GM18520 (cell line): ENCODE results near the gene SORBS2.
"Not testable (repeated sequence)": the region's sequence is repeated elsewhere in the genome, so short reads cannot be mapped to it uniquely, and the experiment has no call there.

Experiments used
- ATAC-seq: cut with Tn5 transposase; IDR thresholded peaks from one replicate; pipeline ENCODE4 v1.9.1; 2021; ENCODE audit not compliant: unreplicated experiment

Gene SORBS2

GRCh38 chr4:185567381-185568376 lies 244.3 kb downstream of the SORBS2 start:
- no peak for ATAC-seq

- ATAC-seq: no peak
Observed at GRCh38 chr4:185566972-185567371, 245.0 kb downstream of the SORBS2 start.

DNA sequence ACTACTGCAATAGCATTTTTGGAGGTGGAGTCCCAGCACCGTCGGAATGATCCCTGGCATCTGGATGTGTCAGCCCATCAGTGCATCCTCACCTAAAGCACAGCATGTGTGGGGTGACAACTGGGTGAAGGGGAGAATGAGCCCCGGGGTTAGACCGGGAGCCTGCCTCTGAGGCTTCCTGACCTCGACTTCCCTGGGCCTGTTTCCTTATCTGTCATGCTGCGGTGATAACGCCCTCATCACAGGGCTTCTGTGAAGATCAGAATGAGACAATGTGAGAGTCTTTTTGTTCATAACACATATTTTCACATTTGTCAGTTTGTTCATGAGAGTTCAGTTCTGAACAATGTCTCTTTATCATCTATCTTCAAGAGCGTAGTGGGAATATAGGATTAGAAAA lies 245.6 kb downstream of the SORBS2 start:
- ATAC-seq: peak; percentile 52

GRCh38 chr4:185565696-185566095 lies 246.3 kb downstream of the SORBS2 start:
- ATAC-seq: no peak

- no peak for ATAC-seq
Observed at GRCh38 chr4:185564349-185564748, 247.6 kb downstream of the SORBS2 start.

DNA sequence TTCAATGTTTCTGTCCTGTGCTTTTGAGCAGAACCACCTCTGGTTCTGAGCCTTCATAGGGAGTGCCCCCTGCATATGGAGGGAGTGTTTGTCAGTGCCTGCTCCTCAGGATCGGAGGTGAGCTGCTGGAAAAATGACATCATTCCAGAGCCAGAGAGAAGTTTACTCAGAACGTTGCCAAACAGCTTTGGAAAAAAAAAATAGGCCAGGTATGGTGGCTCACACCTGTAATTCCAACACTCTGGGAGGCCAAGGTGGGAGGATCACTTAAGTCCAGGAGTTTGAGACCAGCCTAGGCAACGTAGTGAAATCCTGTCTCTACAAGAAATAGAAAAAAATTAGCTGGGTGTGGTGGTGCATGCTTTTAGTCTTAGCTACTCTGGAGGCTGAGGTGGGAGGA lies 249.5 kb downstream of the SORBS2 start:
- ATAC-seq: no peak

DNA sequence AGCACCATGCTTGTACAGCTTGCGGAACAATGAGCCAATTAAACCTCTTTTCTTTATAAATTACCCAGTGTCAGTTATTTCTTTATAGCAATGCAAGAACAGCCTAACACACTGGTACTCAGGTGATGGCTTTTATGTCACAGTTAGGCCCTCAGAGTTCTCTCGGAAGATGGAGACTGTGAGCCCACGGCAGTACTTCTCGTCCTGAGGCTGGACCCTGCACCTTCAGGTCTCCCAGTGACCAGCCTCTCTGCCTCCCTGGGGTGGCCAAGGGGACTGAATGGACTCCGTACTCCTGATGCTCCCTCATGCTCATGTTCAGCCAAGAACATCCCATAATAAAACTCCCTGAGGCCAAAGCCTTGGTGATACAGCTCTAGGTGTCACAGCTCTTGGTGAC lies 251.7 kb downstream of the SORBS2 start:
- no peak for ATAC-seq

DNA sequence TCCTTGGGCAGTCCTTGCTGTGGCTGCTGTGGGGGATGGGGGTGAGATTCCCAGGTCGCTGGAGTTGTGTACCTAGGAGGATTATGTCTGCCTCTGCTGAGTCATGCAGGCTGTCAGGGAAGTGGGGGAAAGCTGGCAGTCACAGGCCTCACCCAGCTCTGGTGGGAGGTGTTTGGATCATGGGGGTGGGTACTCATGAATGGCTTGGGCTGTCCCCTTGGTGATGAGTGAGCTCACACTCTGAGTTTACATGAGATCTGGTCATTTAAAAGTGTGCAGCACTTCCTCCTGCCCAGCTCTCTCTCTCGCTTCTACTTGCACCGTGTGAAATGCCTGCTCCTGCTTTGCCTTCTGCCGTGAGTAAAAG lies 252.1 kb downstream of the SORBS2 start:
- ATAC-seq: no peak

- not testable (repeated sequence) for ATAC-seq
Observed at GRCh38 chr4:185559251-185559914, 252.6 kb downstream of the SORBS2 start.

- ATAC-seq: no peak
Observed at GRCh38 chr4:185554365-185555126, 257.4 kb downstream of the SORBS2 start.

- ATAC-seq: no peak
Observed at GRCh38 chr4:185552254-185552653, 259.7 kb downstream of the SORBS2 start.

DNA sequence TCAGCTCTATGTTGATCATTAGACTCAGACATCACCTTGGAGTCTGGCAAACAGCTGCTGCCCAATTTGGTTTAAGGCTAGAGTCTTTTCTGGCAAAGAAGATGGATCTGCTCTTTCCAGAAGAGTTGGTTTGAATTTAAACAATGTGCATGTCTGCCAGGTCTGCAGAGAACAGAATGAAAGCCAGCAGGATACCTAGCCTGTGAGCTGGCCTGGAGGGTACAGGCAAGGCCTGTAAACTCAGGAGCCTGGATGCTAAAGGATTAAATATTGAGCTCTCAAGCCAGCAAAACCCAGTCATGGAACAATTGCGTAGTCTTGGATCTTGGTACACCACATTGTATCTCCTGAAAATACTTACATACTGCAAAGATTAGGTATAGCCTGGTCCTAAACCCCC lies 261.1 kb downstream of the SORBS2 start:
- no peak for ATAC-seq

DNA sequence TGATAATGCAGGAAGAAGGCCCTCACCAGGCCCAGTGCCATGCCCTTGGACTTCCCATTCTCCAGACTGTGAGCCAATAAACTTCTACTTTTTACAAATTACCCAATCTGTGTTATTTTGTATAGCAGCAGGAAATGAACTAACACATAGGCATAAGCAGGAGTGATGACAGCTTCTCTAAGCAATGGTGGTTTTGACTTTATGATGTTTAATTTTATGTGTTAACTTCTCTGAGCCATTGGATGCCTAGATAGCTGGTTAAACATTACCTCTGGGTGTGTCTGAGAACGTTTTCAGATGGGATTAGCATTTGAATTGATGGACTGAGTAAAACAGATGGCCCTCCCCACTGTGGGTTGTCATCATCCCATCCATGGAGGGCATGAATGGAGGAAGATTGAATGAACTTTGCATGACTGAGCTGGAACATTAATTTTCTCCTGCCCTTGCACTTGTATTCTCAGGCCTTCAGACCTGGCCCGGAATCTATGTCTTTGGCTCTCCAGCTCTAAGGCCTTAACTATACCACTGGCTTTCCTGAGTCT lies 262.8 kb downstream of the SORBS2 start:
- ATAC-seq: no peak

DNA sequence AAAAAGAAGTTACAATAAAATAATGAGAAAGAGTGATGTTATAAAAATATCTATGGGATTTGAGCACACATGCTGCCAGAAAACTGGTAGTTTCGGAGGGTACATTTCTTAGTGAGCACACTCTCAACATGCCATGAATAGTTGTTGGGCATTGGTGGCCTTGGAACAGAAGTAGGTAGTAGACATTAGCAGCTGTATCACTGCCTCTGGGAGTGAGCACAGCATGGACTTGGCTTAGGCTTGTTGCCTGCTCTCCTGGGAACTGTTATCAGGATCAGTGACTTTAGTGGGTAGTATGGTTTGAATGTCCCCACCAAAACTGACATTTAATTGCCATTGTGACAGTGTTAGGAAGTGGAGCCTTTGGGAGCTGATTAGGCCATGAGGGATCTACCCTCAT lies 263.4 kb downstream of the SORBS2 start:
- ATAC-seq: no peak

DNA sequence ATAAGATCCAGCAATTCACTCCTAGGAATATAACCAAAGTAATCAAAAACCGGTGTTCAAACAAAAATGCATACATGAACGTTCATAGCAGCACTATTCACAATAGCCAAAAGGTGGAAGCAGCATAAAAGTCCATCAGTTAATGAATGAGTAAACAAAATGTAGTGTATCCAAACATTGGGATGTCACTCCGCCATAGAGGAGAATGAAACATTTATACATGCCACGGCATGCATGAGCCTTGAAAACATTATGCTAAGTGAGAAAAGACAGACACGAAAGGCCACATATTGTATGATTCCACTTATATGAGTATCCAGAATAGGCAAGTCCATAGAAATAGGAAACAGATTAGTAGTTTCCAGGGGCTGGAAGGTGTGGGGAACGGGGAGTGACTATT lies 265.7 kb downstream of the SORBS2 start:
- no peak for ATAC-seq

GRCh38 chr4:185542626-185543315 lies 269.2 kb downstream of the SORBS2 start:
- ATAC-seq: no peak

- no peak for ATAC-seq
Observed at GRCh38 chr4:185541251-185541727, 270.7 kb downstream of the SORBS2 start.

DNA sequence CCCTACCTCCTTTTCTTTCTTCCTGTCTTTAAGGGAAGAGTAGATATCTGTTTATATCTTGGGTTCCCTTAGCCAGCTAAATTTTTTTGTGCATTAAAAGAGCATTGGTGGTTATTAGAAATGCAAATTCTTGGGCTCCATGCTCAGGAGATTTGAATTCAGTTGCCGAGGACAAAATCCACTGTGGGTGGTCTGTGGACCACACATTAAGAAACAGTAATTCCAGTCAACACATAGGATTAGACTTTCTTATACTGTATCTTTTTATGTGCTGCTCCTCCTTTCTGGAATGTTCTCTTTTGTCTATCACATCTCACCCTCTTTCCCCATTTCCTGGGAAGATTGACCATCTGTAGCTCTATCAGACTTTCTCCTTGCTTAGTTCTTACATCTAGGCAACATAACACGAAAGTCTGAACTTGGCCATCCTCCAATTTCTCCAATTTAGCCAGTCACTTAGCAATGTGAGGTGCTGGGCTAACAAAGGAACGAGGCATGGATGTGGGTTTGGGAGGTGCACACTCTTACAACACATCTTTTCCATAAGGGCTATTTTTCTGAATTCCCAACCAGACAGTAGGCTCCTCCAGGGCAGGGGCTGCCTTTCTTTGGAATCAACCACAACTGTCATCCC lies 271.4 kb downstream of the SORBS2 start:
- ATAC-seq: no peak

- no peak for ATAC-seq
Observed at GRCh38 chr4:185540040-185540439, 272.0 kb downstream of the SORBS2 start.

DNA sequence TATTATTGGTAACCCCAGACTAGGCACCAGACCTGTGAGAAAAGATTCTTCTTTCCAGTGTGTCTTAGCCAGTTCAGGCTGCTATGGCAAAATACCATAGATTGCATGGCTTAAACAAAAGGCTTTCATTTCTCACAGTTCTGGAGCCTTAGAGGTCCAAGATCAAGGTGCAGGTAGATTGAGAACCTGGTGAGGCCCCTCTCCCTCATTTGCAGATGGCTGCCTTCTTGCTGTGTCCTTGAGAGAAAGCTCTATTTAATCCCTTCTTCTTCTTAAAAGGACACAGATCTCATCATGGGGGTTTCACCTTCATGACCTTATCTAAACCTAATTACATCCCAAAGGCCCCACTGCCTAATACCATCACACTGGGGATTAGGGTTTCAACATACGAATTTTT lies 273.2 kb downstream of the SORBS2 start:
- ATAC-seq: no peak
